SU-DHL-6 (cell line): ENCODE results near the gene TMEM82.

Experiments
- H2AFZ ChIP-seq: fragments of 200-600 bp; sonication (generic); 2 replicates; pipeline ENCODE4 v1.6.1; 2014; ENCODE audit warnings: low read depth, mild to moderate bottlenecking, moderate library complexity, mixed read lengths, antibody characterized with exemption, low read length; ENCODE audit not compliant: severe bottlenecking
- H3F3A ChIP-seq: fragments of 200-600 bp; shearing (Covaris generic); 2 replicates; pipeline ENCODE4 v1.6.0; 2016; ENCODE audit warnings: antibody characterized with exemption, mild to moderate bottlenecking; ENCODE audit not compliant: insufficient read depth
- H3K27ac ChIP-seq: fragments of 200-600 bp; sonication (generic); 2 replicates; pipeline ENCODE4 v1.5.1; 2016; ENCODE audit warnings: low read depth, mild to moderate bottlenecking, low read length, moderate library complexity, mixed read lengths
- H3K27me3 ChIP-seq: fragments of 200-600 bp; sonication (generic), shearing (Covaris generic); 2 replicates; pipeline ENCODE4 v1.6.0; 2014; ENCODE audit warnings: mild to moderate bottlenecking, low read length
- H3K36me3 ChIP-seq: fragments of 200-600 bp; sonication (generic); 2 replicates; pipeline ENCODE4 v1.6.1; 2014; ENCODE audit warnings: mild to moderate bottlenecking, low read length, mixed read lengths
- H3K4me2 ChIP-seq: fragments of 300-600, 200-600 bp; shearing (Covaris generic), sonication (generic); 2 replicates; pipeline ENCODE4 v1.6.0; 2014; ENCODE audit warnings: low read length, low read depth, mild to moderate bottlenecking; ENCODE audit not compliant: poor library complexity, severe bottlenecking
- H3K4me3 ChIP-seq: fragments of 200-600 bp; sonication (generic); 2 replicates; pipeline ENCODE4 v1.5.1; 2014; ENCODE audit warnings: antibody characterized with exemption, low read length, mild to moderate bottlenecking, mixed read lengths; ENCODE audit not compliant: insufficient read depth, poor library complexity, severe bottlenecking
- H3K79me2 ChIP-seq: fragments of 200-600 bp; sonication (generic); 2 replicates; pipeline ENCODE4 v1.6.1; 2014; ENCODE audit warnings: mild to moderate bottlenecking, low read length, moderate library complexity; ENCODE audit not compliant: insufficient read depth
- H3K9ac ChIP-seq: fragments of 200-600 bp; sonication (generic); 2 replicates; pipeline ENCODE4 v1.7.0; 2014; ENCODE audit warnings: mild to moderate bottlenecking, low read length
- H3K9me2 ChIP-seq: fragments of 200-600 bp; sonication (generic); replicated peaks from 2 replicates; pipeline ENCODE4 v1.6.1; 2014; ENCODE audit warnings: low read length; ENCODE audit not compliant: insufficient read depth
- H3K9me3 ChIP-seq: fragments of 200-600 bp; sonication (generic); 2 replicates; pipeline ENCODE4 v1.6.1; 2014; ENCODE audit warnings: low read length, mixed read lengths; ENCODE audit not compliant: insufficient read depth
- H4K20me1 ChIP-seq: fragments of 200-600 bp; sonication (generic); 2 replicates; pipeline ENCODE4 v1.6.1; 2014; ENCODE audit warnings: low read depth, mild to moderate bottlenecking, antibody characterized with exemption, low read length, moderate library complexity, mixed read lengths
- EZH2phosphoT487 ChIP-seq: fragments of 200-600 bp; sonication (generic), shearing (Covaris generic); conservative IDR thresholded peaks from 2 replicates; pipeline ENCODE4 v1.6.1; 2018; ENCODE audit warnings: mild to moderate bottlenecking, antibody characterized with exemption, low read length, moderate library complexity, mixed read lengths
- TF ChIP-seq, protein P1 (sequence below): fragments of 200-600 bp; sonication (generic); IDR thresholded peaks from one replicate; pipeline ENCODE4 v1.5.1; 2017; ENCODE audit warnings: antibody characterized with exemption, mild to moderate bottlenecking, low read length, moderate library complexity; ENCODE audit not compliant: insufficient read depth, poor library complexity, severe bottlenecking

Gene TMEM82

DNA sequence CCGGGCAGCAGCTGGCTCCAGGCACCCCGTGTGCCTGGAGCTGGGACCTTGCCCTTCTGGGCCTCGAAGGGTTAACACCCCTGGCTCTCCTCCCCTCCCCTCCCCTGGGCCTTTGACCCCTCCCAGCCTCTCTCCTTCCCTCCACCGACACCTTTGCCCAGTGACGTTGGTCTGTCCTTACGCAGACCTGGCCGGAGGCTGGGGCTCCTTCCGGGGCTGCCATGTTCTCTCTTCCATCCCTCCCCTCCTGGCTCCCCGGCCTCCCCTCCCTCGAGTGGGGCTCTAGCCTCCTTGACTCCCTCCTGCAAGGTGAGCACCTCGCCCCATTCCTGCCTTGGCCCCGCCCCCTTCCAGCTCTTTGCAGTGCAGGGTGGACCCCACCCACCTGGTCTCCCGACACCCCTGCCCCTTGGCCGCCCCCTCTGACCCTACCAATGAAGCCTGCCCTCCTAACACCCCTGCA lies at the start of gene TMEM82:
TSS of gene TMEM82 (plus strand) at position 161 of the 463 bp plus-strand sequence. CDS start at position 222, 61 bp downstream.
- H3K9me2 ChIP-seq: no peaks in the 10 kb centered on the region
- H3K9me3 ChIP-seq: no peaks in the 10 kb centered on the region
- no peaks in the 10 kb centered on the region for H4K20me1 ChIP-seq
- H3K36me3 ChIP-seq: no peaks in the 10 kb centered on the region
- no peak within 1 kb of the TSS for H3K4me2 ChIP-seq
- no peaks in the 10 kb centered on the region for H3K79me2 ChIP-seq
- no peaks in the 10 kb centered on the region for H3F3A ChIP-seq
- H2AFZ ChIP-seq: no peak within 1 kb of the TSS
- H3K4me3 ChIP-seq: no peak within 1 kb of the TSS
- TF ChIP-seq, protein P1, sequence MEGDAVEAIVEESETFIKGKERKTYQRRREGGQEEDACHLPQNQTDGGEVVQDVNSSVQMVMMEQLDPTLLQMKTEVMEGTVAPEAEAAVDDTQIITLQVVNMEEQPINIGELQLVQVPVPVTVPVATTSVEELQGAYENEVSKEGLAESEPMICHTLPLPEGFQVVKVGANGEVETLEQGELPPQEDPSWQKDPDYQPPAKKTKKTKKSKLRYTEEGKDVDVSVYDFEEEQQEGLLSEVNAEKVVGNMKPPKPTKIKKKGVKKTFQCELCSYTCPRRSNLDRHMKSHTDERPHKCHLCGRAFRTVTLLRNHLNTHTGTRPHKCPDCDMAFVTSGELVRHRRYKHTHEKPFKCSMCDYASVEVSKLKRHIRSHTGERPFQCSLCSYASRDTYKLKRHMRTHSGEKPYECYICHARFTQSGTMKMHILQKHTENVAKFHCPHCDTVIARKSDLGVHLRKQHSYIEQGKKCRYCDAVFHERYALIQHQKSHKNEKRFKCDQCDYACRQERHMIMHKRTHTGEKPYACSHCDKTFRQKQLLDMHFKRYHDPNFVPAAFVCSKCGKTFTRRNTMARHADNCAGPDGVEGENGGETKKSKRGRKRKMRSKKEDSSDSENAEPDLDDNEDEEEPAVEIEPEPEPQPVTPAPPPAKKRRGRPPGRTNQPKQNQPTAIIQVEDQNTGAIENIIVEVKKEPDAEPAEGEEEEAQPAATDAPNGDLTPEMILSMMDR: no peak
- no peak for TF ChIP-seq EZH2phosphoT487
- H3K9ac ChIP-seq: no peak within 1 kb of the TSS
- H3K27me3 ChIP-seq: no peaks in the 10 kb centered on the region
- H3K27ac ChIP-seq: no peak within 1 kb of the TSS

DNA sequence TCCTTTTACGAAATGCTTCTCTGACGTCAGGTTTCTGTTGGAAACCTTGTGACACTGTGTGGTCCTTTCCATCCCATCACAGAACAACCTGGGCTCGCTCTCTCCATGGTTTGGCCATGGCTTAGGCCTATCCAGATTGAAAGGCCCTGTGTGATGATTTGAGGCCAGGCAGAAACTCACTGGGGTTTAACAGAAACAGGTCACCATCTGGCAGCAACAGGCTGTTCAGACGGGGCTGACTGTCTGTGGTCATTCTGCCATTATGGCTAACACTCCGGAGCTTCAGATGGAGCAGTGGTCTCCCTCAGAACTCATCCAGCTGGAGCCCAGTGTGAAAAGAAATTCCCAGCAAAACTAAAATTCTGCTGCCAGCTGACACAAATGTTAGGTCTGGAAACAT lies 48.9 kb upstream of the TMEM82 start:
- Histone ChIP-seq H3K9ac (no peak overlapping the region), H3K27me3 (no peaks in the 10 kb centered on the region), H3K9me2 (no peaks in the 10 kb centered on the region), H3K4me2 (no peak overlapping the region), H3K27ac (no peak overlapping the region), H4K20me1 (no peaks in the 10 kb centered on the region), H2AFZ (no peak overlapping the region), H3K9me3 (no peaks in the 10 kb centered on the region), H3F3A (peaks cover 15% of the 10 kb centered on the region), H3K79me2 (peaks cover 60% of the 10 kb centered on the region), H3K36me3 (no peaks in the 10 kb centered on the region), H3K4me3 (no peak overlapping the region)
- TF ChIP-seq EZH2phosphoT487: no peak
- TF ChIP-seq, protein P1: no peak

DNA sequence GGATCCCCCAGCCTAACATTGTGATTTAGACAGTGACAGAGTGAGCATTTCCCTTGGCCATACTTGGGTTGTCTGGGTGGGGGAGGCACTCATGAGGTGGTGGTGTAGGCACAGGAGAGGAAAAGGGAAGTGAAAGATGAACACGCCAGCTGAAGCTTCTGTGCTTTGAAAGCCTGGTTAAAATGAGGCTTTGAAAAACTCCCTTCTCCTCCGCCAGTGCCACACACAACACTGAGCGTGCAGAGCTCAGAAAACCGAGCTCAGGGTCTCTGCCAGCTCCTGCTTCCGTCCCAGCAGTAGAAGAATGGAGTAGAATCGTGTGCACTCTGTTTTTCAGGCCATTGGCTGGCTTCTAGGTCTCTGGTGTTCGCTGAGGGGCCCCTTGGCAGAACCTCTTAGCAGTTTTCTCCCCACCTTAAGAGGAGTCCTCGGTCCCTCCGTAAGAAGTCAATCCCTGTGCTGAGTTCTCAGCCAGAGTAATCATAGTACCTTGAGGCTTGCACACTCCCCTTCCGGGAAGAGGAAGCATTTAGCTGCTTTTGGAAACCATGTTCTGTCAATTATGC lies 45.3 kb upstream of the TMEM82 start:
- Histone ChIP-seq H3K36me3 (no peaks in the 10 kb centered on the region), H3K79me2 (peaks cover 50% of the 10 kb centered on the region), H3K4me2 (peak overlapping the region; percentile 72), H3K27ac (peak overlapping the region; percentile 92), H4K20me1 (no peaks in the 10 kb centered on the region), H3K9me3 (no peaks in the 10 kb centered on the region), H3K27me3 (no peaks in the 10 kb centered on the region), H3F3A (peaks cover 15% of the 10 kb centered on the region), H2AFZ (peak overlapping the region; percentile 10), H3K9me2 (no peaks in the 10 kb centered on the region), H3K4me3 (peak overlapping the region; percentile 23), H3K9ac (peak overlapping the region; percentile 57)
- no peak for TF ChIP-seq EZH2phosphoT487
- TF ChIP-seq, protein P1: no peak
